CD4-positive, alpha-beta T cell treated with Interferon alpha-2 for 1 hour (primary cell): ENCODE results near the gene FBXW11.

Experiments used
- DNase-seq, 2 donors: peaks; one replicate each; pipeline ENCODE4 v3.0.0-alpha.2; 2020 to 2022

The FBXW11 gene

GRCh38 chr5:172010278-172010677 is 3.8 kb upstream of the FBXW11 start:
- DNase-seq, result no peak

DNA sequence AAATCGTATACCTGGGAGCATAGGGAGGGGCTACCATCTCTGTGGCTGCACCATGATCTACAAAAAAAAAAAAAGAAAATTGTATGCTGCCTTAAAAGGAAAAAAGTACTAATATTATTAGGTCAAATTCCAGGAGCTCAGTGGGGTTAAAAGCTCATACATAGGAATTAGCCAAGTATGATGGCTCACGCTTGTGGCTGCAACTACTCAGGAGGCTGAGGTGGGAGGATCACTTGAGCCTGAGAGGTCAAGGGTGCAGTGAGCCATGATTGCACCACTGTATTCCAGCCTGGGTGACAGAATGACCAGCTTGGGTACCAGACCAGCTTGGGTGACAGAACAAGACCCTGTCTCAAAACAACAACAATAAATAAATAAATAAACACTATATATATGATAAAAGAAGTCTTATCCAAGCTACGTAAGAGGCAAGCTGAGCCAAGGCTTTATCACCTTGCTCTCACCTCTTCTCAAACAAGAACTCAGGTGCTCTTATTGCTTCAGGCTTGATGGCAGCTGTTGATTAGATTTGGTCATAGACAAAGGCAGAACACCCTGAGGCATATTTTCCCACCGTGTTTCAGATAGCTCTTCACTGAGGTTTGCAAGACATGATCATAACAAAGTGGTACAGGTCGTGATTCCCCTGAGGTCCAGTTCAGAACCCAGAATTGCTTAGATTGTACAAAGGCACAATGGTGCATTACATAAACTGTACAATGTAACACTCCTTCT is 3.3 kb upstream of the FBXW11 start:
- DNase-seq, result no peak

- no peak for DNase-seq
These were observed 2.3 kb upstream of the FBXW11 start for GRCh38 chr5:172008689-172009141.

DNA sequence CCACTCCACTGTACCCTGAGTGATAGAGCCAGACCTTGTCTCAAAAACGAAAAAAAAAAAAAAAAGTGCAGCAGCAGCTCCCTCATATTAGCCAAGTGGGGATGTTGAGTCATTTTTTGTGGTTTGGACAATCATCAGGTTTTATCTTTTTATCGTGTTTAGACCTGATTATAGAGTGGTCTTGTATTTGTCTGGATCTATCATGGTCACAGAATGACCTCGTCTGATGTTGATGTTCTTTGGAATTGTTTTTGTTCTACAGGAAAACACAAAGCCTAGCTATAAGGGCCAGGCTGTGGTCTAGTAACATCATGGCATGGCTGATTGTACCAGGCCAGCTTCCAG is 1.6 kb upstream of the FBXW11 start:
- DNase-seq, result no peak

- no peak for DNase-seq
These were observed 1.0 kb upstream of the FBXW11 start for GRCh38 chr5:172007175-172008110.

DNA sequence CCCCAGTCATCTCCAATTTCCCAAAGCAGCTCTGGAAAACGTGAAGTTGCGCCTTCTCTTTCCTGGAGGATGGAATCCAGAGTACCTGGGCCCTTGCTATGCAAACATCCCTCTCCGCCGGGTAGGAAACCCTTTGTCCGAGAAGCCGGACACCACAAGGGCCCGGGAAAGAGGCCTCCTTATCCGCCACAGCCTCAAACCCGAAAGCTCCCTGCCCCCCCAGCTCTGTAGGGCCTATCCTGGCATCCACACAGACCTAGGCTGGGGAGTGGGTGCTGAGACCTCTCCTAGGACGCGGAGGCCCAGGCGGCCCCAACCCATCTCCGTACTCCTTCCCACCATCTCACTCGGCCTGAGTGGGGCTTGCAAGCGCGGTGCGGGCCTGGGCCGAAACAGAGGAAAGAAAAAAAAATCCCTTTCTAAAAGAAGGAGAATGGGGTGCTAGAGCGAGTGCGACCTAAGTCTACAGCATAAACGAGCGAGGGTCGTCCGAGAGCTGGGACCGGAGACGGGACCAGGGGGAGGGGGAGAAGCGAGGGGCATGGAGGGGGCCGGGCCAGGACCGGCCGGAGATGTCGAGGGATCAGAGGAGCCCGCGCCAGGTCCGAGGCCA is 624 bp downstream of the FBXW11 start:
- peak in 1 of 2 donors; percentile 27 for DNase-seq

GRCh38 chr5:172004824-172005237 is 1.6 kb downstream of the FBXW11 start:
- DNase-seq, result peak; percentile 5 to 45

- no peak for DNase-seq
These were observed 2.7 kb downstream of the FBXW11 start for GRCh38 chr5:172003746-172004145.

DNA sequence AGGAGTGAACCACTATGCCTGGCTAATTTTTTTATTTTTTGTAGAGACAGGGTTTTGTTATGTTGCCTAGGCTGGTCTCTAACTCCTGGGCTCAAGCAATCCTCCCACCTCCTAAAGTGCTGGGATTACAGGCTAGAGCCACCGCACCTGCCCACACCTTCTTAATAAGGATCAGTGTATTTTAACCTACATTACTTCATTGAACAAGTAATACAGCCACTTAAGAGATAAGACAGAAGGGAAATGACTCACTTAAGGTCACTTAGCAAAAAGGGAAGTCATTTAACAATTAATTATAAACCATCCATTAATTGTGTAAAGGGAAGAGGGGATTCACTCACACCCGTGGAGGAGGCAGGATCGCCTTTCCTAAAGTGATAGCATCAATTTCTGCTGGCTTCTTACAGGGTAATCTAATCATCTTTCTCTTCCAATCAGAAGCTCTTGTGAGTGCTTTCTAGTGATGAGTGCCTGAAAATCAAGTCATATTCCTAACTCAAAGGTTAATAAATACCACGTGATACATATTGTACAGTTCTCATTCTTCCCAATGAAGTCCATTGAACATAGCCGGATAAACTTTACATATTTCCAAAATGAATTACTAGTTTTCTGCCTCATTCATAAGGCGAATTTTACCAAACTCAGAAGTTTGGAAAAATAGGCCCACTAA is 3.5 kb downstream of the FBXW11 start:
- DNase-seq, result no peak

GRCh38 chr5:172002310-172002709 is 4.1 kb downstream of the FBXW11 start:
- DNase-seq, result peak in 1 of 2 donors; percentile 49

DNA sequence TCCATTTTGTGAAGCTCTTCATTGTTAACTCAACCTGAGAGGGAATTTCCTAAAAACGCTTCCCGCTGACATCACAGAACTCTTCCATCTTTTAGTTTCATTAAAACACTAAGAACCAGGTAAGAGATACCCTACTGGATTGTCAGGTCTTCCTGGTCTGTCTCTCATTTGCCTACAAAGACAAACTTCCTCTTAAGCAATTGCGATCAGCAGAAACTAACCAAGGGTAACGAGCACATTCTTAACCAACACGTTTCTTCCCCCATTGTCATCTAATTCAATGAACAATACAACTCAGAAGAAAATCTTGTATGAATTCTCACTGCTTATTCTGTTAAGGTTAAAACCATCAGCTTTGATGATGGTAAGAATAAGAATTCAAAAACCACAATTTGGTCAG is 6.6 kb downstream of the FBXW11 start:
- no peak for DNase-seq

DNA sequence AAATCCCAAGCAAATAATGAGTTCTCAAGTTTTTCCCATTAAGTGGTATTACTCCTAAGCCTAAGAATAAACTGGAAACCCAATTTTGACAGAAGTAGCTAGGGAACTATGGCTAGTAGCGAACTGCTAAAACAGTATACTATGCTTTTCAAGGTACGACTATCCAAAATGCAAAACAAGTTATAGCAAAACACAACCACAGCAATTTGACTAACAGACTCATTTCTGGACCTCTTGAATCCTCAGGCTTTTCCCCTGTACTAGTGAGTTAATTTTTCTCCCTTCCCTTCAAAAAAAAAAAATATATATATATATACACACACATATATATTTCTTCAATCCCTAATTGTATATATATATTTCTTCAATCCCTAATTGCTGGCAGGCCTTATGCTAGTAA is 7.3 kb downstream of the FBXW11 start:
- DNase-seq, result no peak

DNA sequence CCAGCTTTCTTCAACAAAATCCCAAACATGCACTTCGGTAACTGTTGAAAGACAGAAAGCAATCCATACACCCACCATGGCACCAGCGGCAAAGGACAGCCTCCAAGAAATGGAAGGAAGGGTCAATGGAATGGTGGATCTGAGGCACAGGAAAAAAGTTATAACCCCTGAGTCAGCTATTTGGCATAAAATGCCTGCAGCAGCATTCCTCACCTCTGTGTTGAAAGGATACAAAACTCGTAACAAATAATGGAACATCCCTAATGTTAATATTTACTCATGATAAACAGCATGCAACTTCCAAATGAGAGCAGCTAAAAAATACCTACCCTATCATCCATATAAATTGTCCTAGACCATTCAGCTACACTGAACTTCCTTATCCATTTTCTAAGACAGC is 9.4 kb downstream of the FBXW11 start:
- no peak for DNase-seq

DNA sequence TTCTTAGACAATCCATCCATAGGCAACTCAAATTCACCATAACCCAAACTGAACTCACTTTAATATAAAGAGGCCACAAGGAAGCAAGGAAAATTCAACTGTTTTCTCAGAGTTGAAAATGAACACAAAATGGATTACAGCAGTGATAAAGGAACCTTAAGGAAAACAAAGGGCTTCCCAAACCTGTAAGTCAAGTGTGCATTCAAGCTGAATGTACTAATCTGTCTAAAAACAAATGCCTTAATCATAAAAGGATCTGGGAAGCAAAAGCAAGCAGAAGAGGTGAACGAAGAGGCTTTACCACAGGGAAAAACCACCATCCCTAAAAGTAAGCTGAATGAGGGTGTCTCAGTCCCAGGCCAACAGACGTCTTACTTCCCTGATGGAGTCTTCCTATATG is 13.6 kb downstream of the FBXW11 start:
- DNase-seq, result no peak

DNA sequence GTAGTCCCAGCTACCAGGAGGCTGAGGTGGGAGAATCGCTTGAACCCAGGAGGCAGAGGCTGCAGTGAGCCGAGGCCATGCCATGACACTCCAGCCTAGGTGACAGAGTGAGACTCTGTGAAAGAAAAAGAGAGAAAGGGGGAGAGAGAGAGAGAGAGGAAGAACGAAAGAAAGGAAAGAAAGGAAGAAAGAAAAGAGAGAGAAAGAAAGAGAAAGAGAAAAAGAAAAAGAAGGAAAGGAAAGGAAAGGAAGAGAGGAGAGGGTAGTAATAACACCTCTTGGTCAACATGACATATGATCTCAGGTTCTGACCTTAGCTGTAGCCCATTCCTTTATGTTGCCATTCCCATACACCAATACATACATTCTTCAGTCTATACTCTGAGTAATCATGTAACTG is 14.1 kb downstream of the FBXW11 start:
- no peak for DNase-seq

DNA sequence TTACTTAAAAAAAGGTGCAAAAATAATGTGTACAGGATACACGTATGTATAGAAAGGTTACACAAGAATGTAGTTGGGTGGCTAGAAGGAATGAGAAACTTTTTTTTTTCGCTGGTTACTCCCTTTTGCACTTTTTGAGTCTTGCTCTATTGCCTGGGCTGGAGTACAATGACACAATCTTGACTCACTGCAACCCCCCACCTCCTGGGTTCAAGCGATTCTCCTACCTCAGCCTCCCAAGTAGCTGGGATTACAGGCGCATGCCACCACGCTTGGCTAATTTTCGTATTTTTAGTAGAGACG is 15.8 kb downstream of the FBXW11 start:
- no peak for DNase-seq

- DNase-seq, result no peak
These were observed 16.3 kb downstream of the FBXW11 start for GRCh38 chr5:171989946-171990712.

- no peak for DNase-seq
These were observed 17.2 kb downstream of the FBXW11 start for GRCh38 chr5:171989276-171989675.

DNA sequence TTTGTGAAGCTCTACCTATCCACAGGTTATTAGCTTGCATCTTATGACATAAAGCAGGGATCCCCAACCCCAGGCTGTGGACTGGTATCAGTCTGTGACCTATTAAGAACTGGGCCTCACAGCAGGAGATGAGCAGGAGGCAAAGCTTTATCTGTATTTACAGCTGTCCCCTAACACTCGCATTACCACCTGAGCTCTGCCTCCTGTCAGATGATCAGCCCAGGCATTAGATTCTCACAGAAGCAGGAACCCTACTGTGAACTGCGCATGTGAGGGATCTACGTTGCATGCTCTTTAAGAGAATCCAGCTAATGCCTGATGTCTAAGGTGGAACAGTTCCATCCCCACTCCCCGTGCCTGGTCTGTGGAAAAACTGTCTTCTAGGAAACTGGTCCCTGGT is 19.7 kb downstream of the FBXW11 start:
- no peak for DNase-seq

DNA sequence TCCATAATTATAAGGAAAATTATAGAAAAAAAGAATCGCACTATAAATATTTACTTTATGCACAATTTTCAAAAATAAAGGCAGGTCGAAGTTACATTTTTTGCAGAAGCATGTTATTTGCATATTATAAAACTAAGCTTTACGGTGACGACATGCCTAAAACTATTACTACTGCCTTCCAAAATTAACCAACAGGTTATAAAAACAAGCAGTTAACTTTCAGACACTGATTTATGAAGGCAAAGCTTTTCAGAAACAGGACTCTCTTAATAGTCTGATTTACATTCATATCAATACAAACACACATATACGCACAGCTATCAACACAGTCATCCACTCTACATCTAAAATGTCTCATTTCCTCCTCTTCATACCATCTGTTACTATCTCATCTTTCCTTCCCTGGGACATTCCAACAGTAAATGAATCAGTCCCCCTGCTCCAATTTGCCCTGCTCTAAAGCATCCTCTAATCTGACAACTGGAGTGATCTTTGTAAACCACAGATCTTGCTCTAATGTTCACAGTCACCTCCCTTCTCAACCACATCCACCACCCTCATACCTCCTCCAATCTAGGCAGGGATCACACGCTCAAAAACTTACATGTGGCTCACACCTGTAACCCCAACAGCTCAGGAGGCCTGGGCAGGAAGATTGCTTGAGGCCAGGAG is 21.6 kb downstream of the FBXW11 start:
- peak; percentile 28 to 60 for DNase-seq

GRCh38 chr5:171981847-171982246 is 24.6 kb downstream of the FBXW11 start:
- no peak for DNase-seq

DNA sequence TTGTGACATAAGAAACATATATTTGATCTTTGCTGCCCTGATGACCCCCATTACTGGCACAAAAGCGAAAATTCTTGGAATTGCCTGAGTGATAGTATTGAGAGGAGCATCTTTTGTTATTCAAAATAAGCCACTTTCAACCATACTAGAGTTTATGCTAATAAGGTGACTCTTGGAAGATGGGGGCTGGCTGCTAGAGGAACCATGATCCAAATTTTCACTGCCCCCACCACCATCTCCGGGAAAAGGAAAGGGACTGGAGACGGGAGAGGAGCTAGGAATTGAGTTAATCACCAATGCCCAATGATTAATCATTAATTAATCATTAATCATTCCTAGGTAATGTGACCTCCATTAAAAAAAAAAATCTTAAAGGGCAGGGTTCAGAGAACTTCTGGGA is 25.6 kb downstream of the FBXW11 start:
- DNase-seq, result no peak
